GM10266 (cell line): ENCODE measurements around the gene TGFA.

Experiments
- DNase-seq: peaks from one replicate; pipeline ENCODE4 v3.0.0; 2012; ENCODE audit errors: extremely low spot score
- CTCF ChIP-seq: IDR thresholded peaks from 2 replicates; pipeline ENCODE4 v1.5.1; 2012; ENCODE audit warnings: mild to moderate bottlenecking, low read depth; ENCODE audit not compliant: control insufficient read depth, insufficient read depth; ENCODE audit errors: missing control alignments

TGFA gene

DNA sequence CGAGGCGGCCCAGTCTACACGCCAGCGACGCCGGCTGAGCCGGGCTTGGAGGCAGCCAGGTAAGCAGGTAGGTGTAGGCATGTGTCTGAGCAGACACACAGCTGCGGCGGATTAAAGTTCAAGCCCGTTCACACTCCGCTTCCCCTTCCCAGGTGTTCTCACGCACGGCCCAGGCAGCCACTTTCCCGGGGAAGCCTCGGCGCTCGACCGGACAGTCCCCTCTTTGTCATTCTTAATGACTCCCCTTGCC is 367 bp downstream of the TGFA start:
- no peak for DNase-seq
- no peak for TF ChIP-seq CTCF

DNA sequence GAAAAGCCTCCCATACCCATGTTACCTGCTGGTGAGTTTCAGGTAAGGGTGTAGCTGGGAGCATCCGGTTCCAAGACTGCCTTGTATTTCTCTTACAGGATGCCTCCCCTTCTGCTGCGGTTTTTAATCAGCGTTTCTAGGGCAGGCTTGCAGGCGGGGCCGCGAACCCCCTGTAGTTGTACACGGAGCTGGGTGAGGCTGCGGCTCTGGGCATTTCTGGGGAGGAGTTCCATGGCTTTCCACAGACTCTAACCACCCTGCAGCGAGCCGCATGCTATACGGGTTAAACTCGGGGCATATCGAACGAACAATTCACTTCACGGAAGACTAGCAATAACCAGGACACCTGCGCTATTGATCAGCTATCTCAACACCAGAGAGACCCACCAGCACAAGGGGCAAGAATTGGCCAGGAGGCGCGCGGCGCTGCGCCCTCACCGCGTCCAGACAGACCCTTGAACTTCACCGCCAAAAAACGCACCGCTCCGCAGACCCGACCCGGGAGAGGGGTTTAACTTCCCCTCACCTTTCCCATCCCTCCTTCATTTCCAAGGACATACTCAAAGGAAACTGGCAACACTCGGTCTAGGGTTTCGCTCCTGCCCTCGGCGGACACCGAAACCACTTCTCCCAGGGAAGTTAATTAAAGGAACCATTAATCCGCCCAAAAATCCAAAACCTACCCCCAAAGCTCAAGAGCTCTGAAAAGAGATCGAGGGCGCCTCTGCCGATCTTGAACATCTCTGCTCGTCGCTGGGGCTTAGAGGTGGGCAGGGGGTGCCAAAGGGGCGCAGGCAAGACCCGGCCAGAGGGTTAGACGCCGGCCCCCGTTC is 909 bp downstream of the TGFA start:
- no peak for DNase-seq
- no peak for TF ChIP-seq CTCF

DNA sequence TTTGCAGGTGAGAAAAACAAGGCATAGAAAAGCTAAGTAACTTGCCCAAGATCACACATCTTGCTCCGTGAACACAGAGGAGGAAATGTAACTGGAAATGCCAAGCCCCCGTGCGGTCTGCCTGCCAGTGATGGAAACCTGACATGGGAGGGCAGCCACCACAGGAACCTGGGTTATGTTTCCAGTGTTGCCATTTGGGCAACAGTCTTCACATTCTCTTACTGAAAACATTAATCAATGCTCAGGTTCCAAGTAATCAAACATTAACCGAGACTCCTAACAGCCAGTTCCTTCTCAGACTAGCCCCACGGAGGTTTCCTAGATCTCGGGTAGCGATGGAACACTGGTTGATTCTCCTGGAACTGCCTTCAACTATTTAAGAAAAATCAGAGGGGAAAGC is 2.5 kb downstream of the TGFA start:
- no peak for TF ChIP-seq CTCF
- DNase-seq, result no peak

- no peak for DNase-seq
- TF ChIP-seq CTCF, result no peak
These were observed 3.7 kb downstream of the TGFA start for GRCh38 chr2:70549962-70550361.

DNA sequence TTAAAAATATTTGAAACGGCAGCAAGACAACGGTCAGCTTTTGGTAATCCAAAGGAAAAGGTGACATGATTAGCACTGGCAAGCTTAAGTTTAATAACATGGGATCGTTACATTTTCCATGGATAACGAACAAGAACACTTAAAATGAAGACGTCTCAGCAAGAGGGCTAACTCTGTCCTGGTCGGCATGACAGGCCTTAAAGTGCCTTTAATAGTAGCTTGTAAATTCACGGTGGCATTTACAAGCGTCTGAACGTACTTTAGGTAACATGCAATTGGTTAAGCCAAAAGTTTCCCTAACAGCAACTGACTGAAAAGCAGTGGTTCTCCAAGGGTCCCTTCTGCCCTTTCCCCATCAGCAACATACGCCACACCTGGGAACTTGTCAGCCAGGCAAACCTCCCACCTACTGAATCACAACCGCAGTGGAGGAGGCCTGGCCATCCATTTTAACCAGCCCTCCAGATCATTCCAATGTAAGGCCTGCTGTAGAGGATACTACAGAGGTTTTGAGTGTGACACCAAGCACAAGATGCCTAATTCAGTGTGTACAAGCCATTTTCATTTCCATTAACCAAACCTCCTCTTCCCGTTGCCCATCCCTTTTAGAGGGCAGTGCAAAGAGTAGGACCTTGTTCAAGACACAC is 4.4 kb downstream of the TGFA start:
- TF ChIP-seq CTCF, result no peak

DNA sequence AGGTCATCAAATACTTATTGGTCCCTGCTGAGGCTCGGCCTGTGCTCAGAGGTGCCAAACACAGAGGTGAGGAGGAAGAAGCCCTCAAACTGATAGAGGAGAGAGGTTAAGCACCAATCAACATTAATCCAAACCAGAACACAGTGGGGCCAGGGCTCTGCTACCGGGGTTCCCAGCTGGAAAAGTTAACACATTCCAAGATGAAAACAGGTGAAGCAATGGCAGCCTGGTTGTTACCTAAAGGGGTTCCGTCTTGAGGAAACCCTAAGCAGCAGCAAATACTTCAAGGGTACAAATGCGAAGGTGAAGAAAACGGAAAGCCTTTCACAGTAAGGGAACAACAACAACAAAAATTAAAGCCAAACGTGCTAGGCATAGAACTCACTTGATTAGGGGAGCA is 5.4 kb downstream of the TGFA start:
- DNase-seq, result no peak
- TF ChIP-seq CTCF, result no peak

More for the DNA sequence above, 4.4 kb downstream of the TGFA start:
- DNase-seq, result no peak

- TF ChIP-seq CTCF, result no peak
These were observed 6.7 kb downstream of the TGFA start for GRCh38 chr2:70546885-70547284.

More at GRCh38 chr2:70546885-70547284, 6.7 kb downstream of the TGFA start:
- no peak for DNase-seq
